GM13977 (cell line): Measurements from ENCODE around the gene BCL7A.

Experiments used
- DNase-seq: peaks from one replicate; pipeline ENCODE4 v3.0.0; 2012; ENCODE audit warnings: low spot score
- CTCF ChIP-seq: IDR thresholded peaks from 2 replicates; pipeline ENCODE4 v1.5.1; 2012; ENCODE audit warnings: mild to moderate bottlenecking, control low read depth; ENCODE audit not compliant: insufficient read depth; ENCODE audit errors: extremely low read depth, missing control alignments
- in situ Hi-C: fragments of 300-500 bp; cut with MboI; formaldehyde crosslinking; loops from one replicate; pipeline ENCODE4 v1.12.0; 2022; ENCODE audit warnings: low sequenced_read_pairs, low pct_unique_long_range_greater_than_20kb, mixed read lengths, inconsistent platforms; ENCODE audit not compliant: unreplicated experiment

Gene BCL7A

GRCh38 chr12:122111089-122111641, 89.5 kb downstream of the BCL7A start:
- no peak for DNase-seq
- in situ Hi-C loops = no loop called here
- no peak for TF ChIP-seq CTCF
